Testis (tissue), 2 donors: ENCODE results near the gene VSX1.

ENCODE experiments used
- CTCF ChIP-seq, 3 experiments: fragments of 450-650 bp in 2 of 3; fragments of 200-600 bp in 1 of 3; sonication (generic) in 1 of 3; IDR thresholded peaks; one replicate each; pipeline ENCODE4 v1.5.1; 2016 to 2019; ENCODE audit warnings: antibody characterized with exemption in 3 of 3, mild to moderate bottlenecking in 2 of 3, moderate library complexity in 1 of 3
- POLR2A ChIP-seq: fragments of 450-650 bp; IDR thresholded peaks from one replicate; pipeline ENCODE4 v1.6.1; 2017; ENCODE audit warnings: antibody characterized with exemption, mild to moderate bottlenecking, moderate library complexity

GRCh38 chr20:25103526-25103925 lies 21.6 kb upstream of the VSX1 start:
- TF ChIP-seq CTCF (IDR thresholded peaks at IDR 0.05) (no peak), POLR2A (no peak)
